H1 (cell line): Measurements from ENCODE around the gene RELN. TPM values are rescaled to one million over a fixed set of nuclear protein-coding genes. Genes with fewer than 3 reads are reported as not detected.

Experiments used
- CHD7 ChIP-seq: fragments of 300-600 bp; sonication (generic); IDR thresholded peaks from 2 replicates; pipeline ENCODE4 v1.7.1; 2012; ENCODE audit warnings: low read length, moderate library complexity, mild to moderate bottlenecking, inconsistent platforms; ENCODE audit not compliant: insufficient replicate concordance
- EP300 ChIP-seq, 2 experiments: IDR thresholded peaks; 1 replicate in 1 of 2; 2 replicates in 1 of 2; pipeline ENCODE4 v1.6.1; 2011 to 2012; ENCODE audit warnings: low read depth in 2 of 2, low read length in 2 of 2, mild to moderate bottlenecking in 2 of 2, borderline replicate concordance in 1 of 2, inconsistent platforms in 1 of 2, moderate library complexity in 1 of 2
- RAD21 ChIP-seq, 2 experiments: IDR thresholded peaks in 1 of 2; conservative IDR thresholded peaks in 1 of 2; 2 replicates each; pipeline ENCODE4 v1.6.1; 2011; ENCODE audit warnings: low read depth in 2 of 2, low read length in 2 of 2, improper control_type of control experiment in 1 of 2, inconsistent platforms in 1 of 2, mild to moderate bottlenecking in 1 of 2, moderate library complexity in 1 of 2
- polyA plus RNA-seq, 7 experiments: library from polyadenylated mRNA; depleted of rRNA in 3 of 7; stranded (reverse) in 5 of 7; unstranded in 2 of 7; fragments of >200 nt in 5 of 7; fragments of 200-250 nt in 2 of 7; gene quantifications; 1 replicate in 5 of 7; 2 replicates in 1 of 7; 4 replicates in 1 of 7; pipeline versions ENCODE4 v1.2.1 to v1.2.3, GENCODE V29; 2011 to 2013; ENCODE audit warnings: missing spikeins in 2 of 7, mixed read lengths in 2 of 7
- total RNA-seq: library from RNA; stranded (reverse); fragmentation: NEBNext Ultra II Directional; extraction: Animal tissue kit (Norgen Biotek cat#: 25700); gene quantifications from 2 replicates; pipeline ENCODE4 v1.2.1, GENCODE V29; 2021

The RELN gene
- total and polyA plus RNA-seq, 2 of the 8 experiments (the other 6 are each of a cell fraction or from before 2014, with no cell fraction given) = 0.03 to 0.07 TPM

DNA sequence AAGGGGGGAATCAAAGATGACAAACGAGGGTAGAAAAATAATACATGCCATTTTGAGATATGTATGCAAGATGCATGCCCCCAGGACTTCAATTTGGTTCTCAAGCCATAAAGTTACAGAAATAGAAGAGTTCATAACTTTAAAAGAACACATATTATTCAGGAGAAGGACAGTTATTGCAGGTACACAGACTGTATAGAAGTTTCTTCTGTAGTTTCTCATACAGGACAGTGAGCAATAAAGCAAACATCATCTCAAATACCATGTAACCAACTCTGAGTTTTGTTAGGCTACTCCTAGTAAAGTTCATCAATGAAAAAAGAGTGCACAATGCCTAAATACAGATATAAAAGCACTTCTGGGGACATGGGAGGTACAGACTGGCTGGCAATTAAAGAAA is 226.6 kb downstream of the RELN start (continued):
- no peak for TF ChIP-seq CHD7
- no peak for TF ChIP-seq EP300 (IDR thresholded peaks at IDR 0.05; ENCODE audit: borderline replicate concordance in 1 of 2, low read depth in 2 of 2, low read length in 2 of 2)
- no peak for TF ChIP-seq RAD21 (IDR thresholded peaks at IDR 0.05 in 1 of 2, conservative IDR thresholded peaks at IDR 0.05 in 1 of 2; ENCODE audit: low read depth in 2 of 2, low read length in 2 of 2)
